Sciatic nerve (tissue), 2 donors: ENCODE data around the gene MUSK. TPM values are rescaled to one million over a fixed set of nuclear protein-coding genes. Genes with fewer than 3 reads are reported as not detected.
A peak's percentile ranks its signal among the peaks of the same experiment; 100 is the strongest.

ENCODE experiments used
- ATAC-seq: fragments of 200-7000 bp; cut with Tn5 transposase; one replicate; pipeline ENCODE4 v1.9.1; 2020; ENCODE audit warnings: mild to moderate bottlenecking, moderate library complexity
- DNase-seq: peaks from one replicate; pipeline ENCODE4 v3.0.0-alpha.2; 2020; ENCODE audit warnings: low spot score
- intact Hi-C: fragments of 100-400 bp; cut with DNase I; formaldehyde crosslinking; loops from one replicate; pipeline ENCODE4 v1.14.2; 2022
- total RNA-seq: library from RNA; stranded (reverse); fragmentation: NEBNext Ultra II Directional; extraction: Animal tissue kit (Norgen Biotek cat#: 25700); gene quantifications from one replicate; pipeline ENCODE4 v1.2.1, GENCODE V29; 2021
- donor health status: DM: no; HTN: no; CAD: no.
- donor health status: DM: no; HTN: no; CAD: no.

Gene MUSK
- 0.62 TPM for total RNA-seq

DNA sequence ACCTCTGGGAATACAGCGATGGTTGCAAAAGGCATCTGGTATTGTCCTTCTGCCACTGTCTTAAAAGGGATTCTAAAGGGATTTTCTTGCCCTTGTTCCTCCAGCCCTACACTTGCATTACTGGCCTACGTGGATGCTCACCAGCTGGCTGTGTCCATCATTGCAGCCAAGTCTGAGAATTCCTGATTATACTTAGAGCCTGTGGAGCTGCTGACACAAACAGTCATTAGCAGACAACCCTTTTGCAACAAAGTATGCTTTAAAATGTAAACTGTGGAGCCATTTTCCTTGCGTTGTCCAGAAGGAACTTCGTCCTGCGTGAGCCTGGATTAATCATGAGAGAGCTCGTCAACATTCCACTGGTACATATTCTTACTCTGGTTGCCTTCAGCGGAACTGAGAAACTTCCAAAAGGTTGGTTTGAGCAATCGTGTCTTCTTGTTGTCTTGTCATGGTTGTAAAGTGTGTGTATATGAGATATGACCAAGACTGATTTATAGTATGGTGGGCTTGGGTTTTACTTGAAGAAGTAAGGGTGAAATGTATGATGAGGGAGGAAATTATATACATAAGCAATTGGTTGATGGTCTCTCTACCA lies at the start of gene MUSK:
TSS of gene MUSK (plus strand) at position 222 of the 598 bp plus-strand sequence. CDS start at position 336, 114 bp downstream.
- intact Hi-C loops: no loop called here
- ATAC-seq: no peak
- no peak for DNase-seq

DNA sequence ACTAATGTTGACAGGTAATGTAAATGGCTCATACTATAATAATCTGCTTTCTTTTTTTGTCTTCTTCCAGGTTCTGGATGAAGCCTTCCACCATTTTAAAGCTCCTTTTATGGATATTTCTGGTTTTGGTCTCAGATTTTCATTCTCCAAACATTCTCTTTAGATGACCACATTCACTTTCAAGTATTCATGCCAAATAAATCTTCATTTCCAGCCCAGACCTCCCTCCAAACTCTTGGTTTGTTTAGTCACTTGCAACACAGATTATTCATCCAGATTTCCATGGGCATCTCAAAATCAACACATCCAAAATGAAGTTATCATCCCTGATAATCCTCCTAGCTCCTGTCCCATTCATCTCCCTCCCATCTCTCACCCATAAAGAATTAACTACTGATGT lies 48.8 kb upstream of the MUSK start:
- intact Hi-C loops: no loop called here
- DNase-seq (no peak), ATAC-seq (no peak)

DNA sequence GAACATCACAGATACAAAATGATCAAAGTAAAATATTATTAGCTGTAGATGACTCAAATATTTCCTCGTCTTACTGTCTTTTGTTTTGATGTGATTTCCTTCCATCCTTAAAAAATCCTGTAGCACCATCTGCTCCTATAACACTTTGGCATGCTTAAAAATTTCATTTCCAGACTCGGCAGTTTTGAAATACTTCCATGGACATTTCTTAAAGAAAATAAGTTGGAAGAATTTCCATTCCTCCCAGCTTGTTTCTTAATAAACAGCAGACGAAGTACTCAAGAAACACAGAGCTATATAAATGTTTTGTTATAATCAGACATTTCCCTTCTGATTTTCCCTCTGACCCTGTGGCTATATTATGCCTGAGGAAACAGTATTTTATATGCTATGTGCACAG lies 47.9 kb upstream of the MUSK start:
- intact Hi-C loops: no loop called here
- no peak for DNase-seq

GRCh38 chr9:110622368-110622767 lies 46.2 kb upstream of the MUSK start:
- intact Hi-C loops: no loop called here
- DNase-seq (no peak), ATAC-seq (no peak)

More for the DNA sequence above, 47.9 kb upstream of the MUSK start:
- ATAC-seq: no peak

- intact Hi-C loops: no loop called here
- ATAC-seq (peak; percentile 69), DNase-seq (no peak)
Measured at GRCh38 chr9:110623462-110624025, 45.0 kb upstream of the MUSK start.

GRCh38 chr9:110626101-110626829 lies 42.3 kb upstream of the MUSK start:
- DNase-seq (no peak), ATAC-seq (peak; percentile 81)
- intact Hi-C loops: no loop called here

DNA sequence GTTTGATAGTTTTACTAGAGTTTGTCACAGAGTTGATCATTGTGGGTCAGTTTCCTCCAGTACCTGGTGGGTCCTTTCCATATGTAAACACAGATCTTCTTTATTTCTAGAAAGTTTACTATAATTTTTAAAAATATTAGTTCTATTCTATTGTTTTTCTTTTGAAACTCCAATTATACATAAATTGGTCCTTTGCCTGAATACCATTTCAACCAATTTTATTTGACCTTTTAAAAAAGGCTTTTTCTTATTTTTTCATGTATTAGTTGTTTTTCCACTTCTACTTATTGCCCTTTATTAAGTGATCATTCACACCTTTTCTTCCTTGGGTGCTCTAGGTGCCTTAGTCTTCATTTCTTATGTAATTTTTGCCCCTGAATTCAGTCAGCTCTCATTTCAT lies 33.0 kb upstream of the MUSK start:
- intact Hi-C loops: no loop called here
- DNase-seq (no peak), ATAC-seq (no peak)

GRCh38 chr9:110638381-110638954 lies 30.1 kb upstream of the MUSK start:
- DNase-seq (no peak), ATAC-seq (peak; percentile 60)
- intact Hi-C loops: no loop called here

DNA sequence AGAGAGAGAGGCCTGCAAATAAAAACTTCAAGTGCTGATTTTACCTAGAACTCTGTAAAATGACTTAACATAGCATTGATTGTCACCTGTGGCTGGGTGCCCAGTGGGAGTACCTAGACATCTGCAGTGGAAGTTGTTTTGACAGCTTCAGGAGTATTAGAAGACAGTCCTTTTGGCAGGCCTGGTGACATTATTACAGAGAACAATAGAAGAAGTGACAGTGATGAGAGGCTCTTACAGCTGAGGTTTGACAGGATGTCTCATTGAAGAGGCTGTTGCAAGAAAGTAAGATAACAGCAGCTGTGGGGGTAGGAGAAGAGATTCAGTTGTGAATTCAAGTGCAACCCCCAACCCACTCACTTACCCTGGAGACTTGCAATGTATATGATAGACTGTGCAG lies 27.9 kb upstream of the MUSK start:
- intact Hi-C loops: loop anchor here (10.0 kb wide), 1 partner anchor 654 kb away; no protein-coding TSS in a partner anchor
- DNase-seq (no peak), ATAC-seq (no peak)

- ATAC-seq (no peak), DNase-seq (no peak)
- intact Hi-C loops: loop anchor here (10.0 kb wide), 1 partner anchor 654 kb away; no protein-coding TSS in a partner anchor
Measured at GRCh38 chr9:110641293-110641692, 27.3 kb upstream of the MUSK start.

DNA sequence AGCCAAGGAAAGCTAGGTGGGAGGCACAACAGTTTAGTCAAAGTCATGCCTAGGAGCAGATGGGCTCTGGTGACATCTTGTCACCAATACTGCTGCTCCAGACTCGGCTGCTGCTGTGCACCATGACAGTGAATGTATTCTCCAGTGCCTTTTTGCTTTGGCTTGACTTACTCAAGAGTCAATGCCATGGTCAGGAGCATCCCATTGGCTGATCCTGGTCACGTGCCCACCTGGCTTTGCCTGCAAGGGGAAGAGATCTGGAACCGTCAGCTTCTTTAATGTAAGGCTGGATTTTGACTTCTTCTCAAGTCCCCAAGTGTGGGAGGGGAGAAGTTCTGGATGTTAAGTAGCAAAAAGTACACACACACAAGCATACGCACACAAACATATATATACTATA lies 19.9 kb upstream of the MUSK start:
- ATAC-seq (no peak), DNase-seq (no peak)
- intact Hi-C loops: loop anchor here (10.0 kb wide), 1 partner anchor 646 kb away; no protein-coding TSS in a partner anchor

DNA sequence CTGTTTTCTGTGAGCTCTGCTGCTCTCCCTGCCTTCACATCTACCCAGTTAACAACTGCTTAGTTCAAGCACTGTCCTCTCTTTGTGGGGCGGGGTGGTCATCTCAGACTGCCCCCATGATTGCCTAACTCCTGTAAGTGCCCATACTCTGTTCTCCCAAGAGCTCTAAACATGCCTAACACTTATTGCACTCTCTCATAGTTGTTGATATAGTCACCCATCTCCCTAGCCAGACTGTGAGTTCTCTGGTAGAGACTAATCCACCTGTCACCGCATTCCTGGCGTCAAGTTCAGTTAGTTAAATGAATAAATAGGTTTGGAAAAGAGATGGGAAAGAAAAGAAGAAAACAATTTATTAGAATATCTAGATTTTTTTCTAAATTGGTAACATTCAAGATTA lies 18.3 kb upstream of the MUSK start:
- DNase-seq (no peak), ATAC-seq (peak; percentile 49)
- intact Hi-C loops: no loop called here

DNA sequence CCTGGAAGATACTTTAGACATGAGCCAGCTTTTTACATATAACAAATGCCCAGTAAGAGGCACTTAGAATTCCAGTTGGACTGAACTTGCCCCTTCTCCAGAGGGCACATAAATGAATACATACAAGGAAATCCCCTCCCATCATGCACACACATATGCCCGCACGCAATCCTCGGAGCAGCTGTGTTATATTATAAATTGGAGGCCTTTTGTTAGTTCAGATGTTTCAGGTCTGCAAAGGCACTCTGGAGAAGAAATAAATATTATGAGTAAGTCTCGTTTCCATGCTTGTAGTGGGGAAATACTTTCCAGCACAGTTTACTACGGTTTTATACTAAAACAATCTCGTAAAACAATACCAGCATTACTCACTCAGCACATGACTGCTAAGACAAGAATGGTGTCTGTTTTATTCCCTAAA lies 17.6 kb upstream of the MUSK start:
- ATAC-seq (peak; percentile 87), DNase-seq (no peak)
- intact Hi-C loops: no loop called here

GRCh38 chr9:110655754-110656641 lies 12.6 kb upstream of the MUSK start:
- intact Hi-C loops: no loop called here
- ATAC-seq (peak; percentile 93), DNase-seq (no peak)

- intact Hi-C loops: no loop called here
- ATAC-seq: no peak
- DNase-seq: no peak
Measured at GRCh38 chr9:110659891-110660541, 8.6 kb upstream of the MUSK start.

GRCh38 chr9:110669433-110669832 lies 842 bp downstream of the MUSK start:
- DNase-seq: no peak
- ATAC-seq: no peak
- intact Hi-C loops: no loop called here

GRCh38 chr9:110671849-110672248 lies 3.3 kb downstream of the MUSK start:
- ATAC-seq: no peak
- intact Hi-C loops: no loop called here
- no peak for DNase-seq

GRCh38 chr9:110672873-110673510 lies 4.4 kb downstream of the MUSK start:
- no peak for ATAC-seq
- no peak for DNase-seq
- intact Hi-C loops: no loop called here
